Right lobe of liver (tissue), 6 donors: Measurements from ENCODE around the gene GAREM1. TPM values are rescaled to one million over a fixed set of nuclear protein-coding genes. Genes with fewer than 3 reads are reported as not detected.

Experiments used
- ATAC-seq, 4 donors: fragments of 200-7000 bp; cut with Tn5 transposase; one replicate each; pipeline ENCODE4 v1.9.1; 2020; ENCODE audit warnings: mild to moderate bottlenecking in 4 of 4, moderate library complexity in 4 of 4
- DNase-seq, 3 donors: peaks; one replicate each; pipeline ENCODE4 v3.0.0-alpha.2; 2020
- H3K27ac ChIP-seq, 3 donors: fragments of 200-600 bp; one replicate each; pipeline ENCODE4 v1.8.0; 2022
- H3K27me3 ChIP-seq, 2 donors: fragments of 200-600 bp; one replicate each; pipeline ENCODE4 v1.8.0; 2022
- H3K36me3 ChIP-seq, 4 donors: fragments of 200-600 bp; sonication (generic) in 1 of 4; one replicate each; pipeline versions ENCODE4 v1.5.1 to v1.8.0; 2017 to 2022; ENCODE audit warnings: control low read depth in 1 of 4
- H3K4me1 ChIP-seq, 4 donors: fragments of 200-600 bp; sonication (generic) in 1 of 4; one replicate each; pipeline versions ENCODE4 v1.5.1 to v1.8.0; 2017 to 2022; ENCODE audit warnings: control low read depth in 1 of 4
- H3K4me3 ChIP-seq, 3 donors: fragments of 200-600 bp; one replicate each; pipeline ENCODE4 v1.8.0; 2022
- H3K9me3 ChIP-seq, 4 donors: fragments of 200-600 bp; sonication (generic) in 1 of 4; one replicate each; pipeline versions ENCODE4 v1.5.1 to v1.8.0; 2017 to 2022; ENCODE audit warnings: control low read depth in 1 of 4
- CTCF ChIP-seq, 4 donors: fragments of 200-600 bp in 3 of 4; fragments of 450-650 bp in 1 of 4; IDR thresholded peaks; one replicate each; pipeline versions ENCODE4 v1.5.1 to v1.8.0; 2016 to 2022; ENCODE audit warnings: antibody characterized with exemption in 4 of 4, mild to moderate bottlenecking in 2 of 4
- POLR2A ChIP-seq: fragments of 450-650 bp; IDR thresholded peaks from one replicate; pipeline ENCODE4 v1.6.1; 2017; ENCODE audit warnings: antibody characterized with exemption, mild to moderate bottlenecking
- WGBS: methylation state at CpG from one replicate; pipeline ENCODE4 v1.1.6; 2018; ENCODE audit warnings: low coverage, low lambda C conversion rate; ENCODE audit not compliant: insufficient coverage; ENCODE audit errors: missing lambda C conversion rate; 5-methylcytosine and 5-hydroxymethylcytosine counted together
- intact Hi-C, 2 donors: fragments of 100-400 bp; cut with DNase I; formaldehyde crosslinking; loops; one replicate each; pipeline versions ENCODE4 v1.11.2 to v1.14.1; 2022
- total RNA-seq, 6 experiments: library from RNA; depleted of rRNA in 2 of 6; stranded (reverse); fragments of >200 nt in 2 of 6; fragmentation: NEBNext Ultra II Directional in 3 of 6; extraction: Animal tissue kit (Norgen Biotek cat#: 25700) in 3 of 6; gene quantifications; one replicate each; pipeline versions ENCODE4 v1.1.0 to v1.2.4, GENCODE V29; 2016 to 2023
- donor health status: DM: no; HTN: yes; CAD: no.
- donor health status: DM: no; HTN: no; CAD: no.
- donor health status: DM: no; HTN: no; CAD: no.
- donor health status: DM: no; HTN: yes; CAD: no.
- donor health status: DM: no; HTN: yes; CAD: no.

The GAREM1 gene
- total RNA-seq, 6 experiments from 2014 or later: 5.5 to 11.3 (median 6.6) TPM

- 45% methylated on average over 4 of the region's 4 CpGs for WGBS
- H3K36me3 ChIP-seq: no peaks in the 10 kb centered on the region
- DNase-seq (no peak), ATAC-seq (no peak)
- intact Hi-C loops: no loop called here
- no peaks in the 10 kb centered on the region for H3K9me3 ChIP-seq
- no peaks in the 10 kb centered on the region for H3K27me3 ChIP-seq
- no peak overlapping the region for H3K4me3 ChIP-seq
- peaks cover 0 to 27% (median 11%) of the 10 kb centered on the region in 4 donors for H3K4me1 ChIP-seq
- no peak for TF ChIP-seq POLR2A
- no peak for TF ChIP-seq CTCF (IDR thresholded peaks at IDR 0.05)
- no peak overlapping the region for H3K27ac ChIP-seq
Observed at GRCh38 chr18:32280188-32280783, 190.4 kb downstream of the GAREM1 start.

GRCh38 chr18:32278177-32278799 is 192.4 kb downstream of the GAREM1 start:
- Histone ChIP-seq H3K4me3 (no peak overlapping the region), H3K9me3 (no peaks in the 10 kb centered on the region), H3K27ac (peak overlapping the region in 2 of 3 donors; percentile 5 to 61), H3K4me1 (peaks cover 0 to 27% (median 11%) of the 10 kb centered on the region in 4 donors), H3K36me3 (no peaks in the 10 kb centered on the region), H3K27me3 (no peaks in the 10 kb centered on the region)
- intact Hi-C loops: loop anchor here (10.0 kb wide), 3 partner anchors 123 to 267 kb away; partner anchors contain the start of gene GAREM1 (in 1 of the 2)
- 20% methylated on average over 4 of the region's 4 CpGs for WGBS
- peak; percentile 72 to 86 (median 77) for ATAC-seq
- DNase-seq: no peak
- TF ChIP-seq CTCF (IDR thresholded peaks at IDR 0.05) (no peak), POLR2A (no peak)

GRCh38 chr18:32277549-32277948 is 193.1 kb downstream of the GAREM1 start:
- 25% methylated on average over 2 of the region's 2 CpGs for WGBS
- peaks cover 0 to 27% (median 11%) of the 10 kb centered on the region in 4 donors for H3K4me1 ChIP-seq
- peak overlapping the region in 1 of 3 donors; percentile 61 for H3K27ac ChIP-seq
- no peaks in the 10 kb centered on the region for H3K27me3 ChIP-seq
- ATAC-seq (peak in 2 of 4 donors; percentile 15 to 28), DNase-seq (no peak)
- TF ChIP-seq CTCF (IDR thresholded peaks at IDR 0.05) (no peak), POLR2A (no peak)
- H3K9me3 ChIP-seq: no peaks in the 10 kb centered on the region
- no peak overlapping the region for H3K4me3 ChIP-seq
- H3K36me3 ChIP-seq: no peaks in the 10 kb centered on the region
- intact Hi-C loops: loop anchor here (10.0 kb wide), 3 partner anchors 123 to 267 kb away; partner anchors contain the start of gene GAREM1 (in 1 of the 2)

GRCh38 chr18:32276906-32277305 is 193.8 kb downstream of the GAREM1 start:
- no peak for TF ChIP-seq POLR2A
- TF ChIP-seq CTCF (IDR thresholded peaks at IDR 0.05): no peak
- ATAC-seq: no peak
- Histone ChIP-seq H3K4me1 (peaks cover 0 to 27% (median 11%) of the 10 kb centered on the region in 4 donors), H3K27me3 (no peaks in the 10 kb centered on the region), H3K27ac (no peak overlapping the region), H3K9me3 (no peaks in the 10 kb centered on the region), H3K36me3 (no peaks in the 10 kb centered on the region), H3K4me3 (no peak overlapping the region)
- intact Hi-C loops: loop anchor here (10.0 kb wide), 3 partner anchors 122 to 268 kb away; partner anchors contain the start of gene GAREM1 (in 1 of the 2)
- DNase-seq: no peak
- 93% methylated on average over 4 of the region's 4 CpGs for WGBS
